Measurements from ENCODE around the gene ZNF814.
"Not testable (repeated sequence)": the region's sequence is repeated elsewhere in the genome, so short reads cannot be mapped to it uniquely, and the experiment has no call there.

The ZNF814 gene

DNA sequence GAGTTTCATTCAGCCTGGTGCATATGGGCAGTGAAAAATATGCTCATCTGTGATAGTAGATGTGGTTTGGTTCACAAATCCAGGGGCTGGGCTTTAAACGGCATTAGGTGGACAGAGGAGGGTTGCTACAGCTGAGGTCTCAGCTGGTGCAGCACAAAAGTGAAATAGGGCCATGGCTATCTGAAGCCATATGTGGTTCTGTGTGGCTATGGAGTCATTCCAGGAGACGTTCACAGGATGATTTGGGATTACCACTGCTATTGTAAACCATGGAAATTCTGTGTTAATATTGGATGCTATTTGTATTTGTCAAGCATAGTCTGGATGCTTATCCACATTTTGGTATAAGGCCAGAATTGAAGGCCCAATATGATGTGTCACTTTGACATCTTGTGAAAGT, 34.7 kb downstream of the ZNF814 start:
- not testable (repeated sequence) for DNase-seq

DNA sequence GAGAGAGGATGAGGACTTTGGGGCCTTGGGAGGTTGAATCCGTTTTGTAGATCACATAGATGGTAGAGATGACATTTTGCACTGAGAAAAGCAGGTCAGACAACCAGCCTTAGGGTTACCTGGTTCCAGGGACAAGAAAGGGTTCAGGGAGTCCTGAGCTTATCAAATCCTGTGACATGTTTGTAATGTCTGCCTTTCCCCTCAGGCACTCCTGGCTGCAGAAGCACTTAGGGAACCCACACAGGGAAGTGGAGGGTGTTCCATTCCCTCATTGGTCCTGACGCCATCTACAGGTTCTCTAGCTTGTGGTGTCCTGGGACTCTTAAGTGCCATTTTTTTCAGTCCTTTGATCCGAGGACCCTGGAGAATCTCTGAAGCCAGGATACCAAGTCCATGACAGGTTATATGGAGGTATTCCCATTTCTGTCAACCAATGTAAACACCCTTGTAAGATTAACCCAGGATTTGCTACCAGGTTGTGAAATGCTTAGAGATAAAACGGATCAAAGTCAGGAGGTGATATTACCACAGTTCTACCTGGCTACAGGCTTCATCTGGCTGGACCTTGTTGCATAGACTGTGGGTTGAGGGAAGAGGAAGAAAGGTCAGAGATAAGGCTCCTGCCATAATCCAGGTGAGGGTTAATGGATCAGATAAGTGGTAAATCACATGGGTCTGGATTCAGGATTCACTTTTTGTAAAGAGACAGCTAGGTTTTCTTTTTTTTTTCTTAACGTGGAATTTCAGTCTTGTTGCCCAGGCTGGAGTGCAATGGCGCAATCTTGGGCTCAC, 36.8 kb downstream of the ZNF814 start:
- DNase-seq: not testable (repeated sequence)

DNA sequence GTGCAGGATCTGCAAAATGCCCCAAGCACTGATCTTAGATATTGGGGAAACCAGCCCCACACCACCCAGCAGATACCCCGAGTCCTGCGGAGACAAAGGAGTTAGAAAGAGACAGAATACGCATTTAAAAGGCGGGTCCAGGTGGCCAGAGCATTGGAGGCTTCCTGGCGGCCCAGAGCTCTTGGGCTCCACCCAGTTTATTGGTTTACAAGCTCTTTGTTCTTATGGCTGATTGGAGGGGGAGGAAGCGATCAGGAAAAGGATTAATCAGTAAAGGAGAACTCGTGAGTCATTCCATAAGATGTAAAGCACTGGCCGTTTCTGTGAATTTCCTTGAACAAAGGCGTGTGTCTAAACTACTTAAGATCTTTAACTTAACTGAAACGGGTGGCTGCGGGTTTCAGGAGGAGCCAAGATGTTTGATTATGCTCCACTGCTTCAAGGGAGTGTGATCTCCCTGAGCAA, 38.3 kb downstream of the ZNF814 start:
- DNase-seq: no peak

DNA sequence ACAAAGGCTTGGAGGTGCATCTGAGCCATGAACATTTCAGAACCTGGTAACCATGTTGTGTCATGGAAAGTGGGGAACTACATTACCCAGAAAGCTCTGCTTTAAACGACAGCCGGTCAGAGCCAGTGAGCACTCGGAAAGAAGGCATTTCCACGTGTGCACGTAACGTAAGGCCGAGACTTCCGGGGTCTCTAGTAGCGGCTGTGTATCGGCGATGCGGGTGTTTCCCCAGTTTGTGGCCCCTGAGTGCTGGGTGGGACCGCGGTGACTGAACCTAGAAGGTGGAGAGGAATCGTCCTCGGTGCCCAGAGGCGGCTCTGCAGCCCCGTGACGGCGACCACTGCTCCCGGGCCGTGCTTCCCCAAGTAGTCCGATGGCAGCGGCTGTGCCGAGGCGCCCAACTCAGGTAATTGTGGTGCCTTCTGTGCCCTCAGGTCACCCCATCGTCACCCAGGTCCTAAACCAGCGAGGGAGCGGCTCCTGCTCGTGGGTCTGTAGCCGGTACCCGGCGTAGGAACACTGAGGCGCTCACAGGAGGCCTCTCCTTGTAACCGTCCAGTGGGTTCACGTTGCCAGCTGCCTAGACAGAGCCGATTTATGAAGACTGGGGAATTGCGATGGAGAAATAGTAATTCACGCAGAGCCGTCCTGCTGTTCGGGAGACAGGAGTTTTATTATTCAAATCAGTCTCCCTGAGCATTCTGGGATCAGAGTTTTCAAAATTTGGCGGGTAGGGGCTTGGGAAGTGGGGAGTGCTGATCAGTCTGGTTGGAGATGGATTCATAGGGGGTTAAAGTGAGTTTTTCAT, 39.0 kb downstream of the ZNF814 start, which contains the start of gene ZNF587:
Gene ZNF587, plus strand, starts transcription at position 194 of the 808 bp plus-strand sequence. Its CDS starts 180 bp downstream, at position 374.
- DNase-seq: peak; percentile 86 to 90

DNA sequence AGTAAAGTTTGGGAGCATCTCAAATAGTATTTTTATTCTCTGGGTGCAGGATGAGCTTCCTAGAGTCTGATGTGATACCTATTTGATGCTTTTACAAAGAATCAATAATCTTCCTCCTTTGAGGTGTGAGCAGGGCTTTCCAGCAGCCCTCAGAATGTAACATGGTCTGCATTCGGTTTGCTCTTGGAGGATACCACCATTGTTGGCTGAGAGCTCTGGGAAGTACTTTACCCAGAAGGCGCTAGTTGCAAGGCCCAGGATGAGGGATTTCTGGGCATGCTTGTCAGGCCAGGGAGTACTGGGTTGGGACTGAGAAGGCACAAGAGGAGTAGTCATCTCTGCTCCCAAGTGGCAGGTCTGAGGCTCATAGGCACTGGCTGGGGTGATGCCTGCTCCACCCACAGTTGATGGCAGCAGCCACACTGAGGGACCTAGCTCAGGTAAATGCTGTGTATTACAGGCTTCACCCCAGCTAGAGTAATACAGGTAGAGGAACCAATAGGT, 39.6 kb downstream of the ZNF814 start:
- DNase-seq: not testable (repeated sequence)

DNA sequence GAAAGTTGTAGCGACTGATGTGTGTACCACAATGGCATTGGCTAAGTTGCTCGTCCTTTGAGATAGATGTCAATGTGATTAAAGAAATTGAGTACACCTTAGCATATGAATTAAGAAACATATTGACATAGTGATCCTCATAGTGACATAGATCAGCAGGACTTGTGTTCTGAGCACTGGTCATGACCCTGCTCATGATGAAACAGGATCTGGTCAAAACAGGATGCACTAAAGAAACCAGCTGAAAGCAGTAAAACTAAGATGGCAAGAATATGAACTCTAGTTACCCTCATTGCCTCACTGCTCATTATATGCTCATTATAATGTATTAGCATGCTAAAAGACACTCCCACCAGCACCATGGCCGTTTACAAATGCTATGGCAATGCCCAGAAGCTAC, 41.7 kb downstream of the ZNF814 start:
- not testable (repeated sequence) for DNase-seq

DNA sequence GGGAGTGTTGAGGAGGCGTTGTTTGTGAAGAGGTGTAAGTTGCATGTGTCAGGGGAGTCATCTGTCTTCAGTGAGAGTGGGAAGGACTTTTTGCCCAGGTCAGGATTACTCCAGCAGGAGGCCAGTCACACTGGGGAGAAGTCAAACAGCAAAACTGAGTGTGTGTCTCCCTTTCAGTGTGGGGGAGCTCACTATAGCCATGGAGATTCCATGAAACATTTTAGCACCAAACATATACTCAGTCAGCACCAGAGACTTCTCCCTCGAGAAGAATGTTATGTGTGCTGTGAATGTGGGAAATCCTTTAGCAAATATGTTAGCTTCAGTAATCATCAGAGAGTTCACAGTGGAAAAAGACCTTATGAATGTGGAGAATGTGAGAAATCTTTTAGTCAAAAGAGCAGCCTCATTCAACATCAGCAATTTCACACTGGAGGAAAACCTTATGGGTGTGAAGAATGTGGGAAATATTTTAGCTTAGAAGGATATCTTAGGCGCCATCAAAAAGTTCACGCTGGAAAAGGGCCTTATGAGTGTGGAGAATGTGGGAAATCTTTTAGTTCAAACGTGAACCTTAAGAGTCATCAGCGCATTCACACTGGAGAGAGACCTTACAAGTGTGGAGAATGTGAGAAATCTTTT, 47.6 kb downstream of the ZNF814 start:
- DNase-seq: no peak

DNA sequence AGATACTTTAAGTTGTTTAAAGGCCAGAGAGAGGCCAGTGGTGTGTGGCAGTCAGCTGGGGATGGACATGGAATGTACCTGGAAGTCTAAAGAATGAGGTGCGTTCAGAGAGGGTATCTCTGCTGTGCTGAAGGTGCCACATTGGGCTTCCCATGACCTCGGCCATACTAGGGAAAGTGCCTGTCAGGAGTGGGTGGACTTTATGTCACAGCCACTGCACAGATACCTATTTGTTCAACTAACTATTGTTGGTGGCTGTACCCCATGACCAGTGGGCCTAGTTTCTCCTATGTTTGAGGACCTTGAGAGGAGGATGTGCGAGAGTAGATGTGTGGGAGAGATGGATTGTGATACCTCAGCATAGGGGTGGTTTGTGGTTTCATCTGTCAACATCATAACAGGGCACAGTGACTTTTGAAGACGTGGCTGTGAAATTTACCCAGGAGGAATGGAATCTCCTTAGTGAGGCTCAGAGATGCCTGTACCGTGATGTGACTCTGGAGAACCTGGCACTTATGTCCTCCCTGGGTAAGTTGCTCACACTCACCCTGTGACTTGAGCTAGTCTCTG, 50.1 kb downstream of the ZNF814 start:
- not testable (repeated sequence) for DNase-seq

DNA sequence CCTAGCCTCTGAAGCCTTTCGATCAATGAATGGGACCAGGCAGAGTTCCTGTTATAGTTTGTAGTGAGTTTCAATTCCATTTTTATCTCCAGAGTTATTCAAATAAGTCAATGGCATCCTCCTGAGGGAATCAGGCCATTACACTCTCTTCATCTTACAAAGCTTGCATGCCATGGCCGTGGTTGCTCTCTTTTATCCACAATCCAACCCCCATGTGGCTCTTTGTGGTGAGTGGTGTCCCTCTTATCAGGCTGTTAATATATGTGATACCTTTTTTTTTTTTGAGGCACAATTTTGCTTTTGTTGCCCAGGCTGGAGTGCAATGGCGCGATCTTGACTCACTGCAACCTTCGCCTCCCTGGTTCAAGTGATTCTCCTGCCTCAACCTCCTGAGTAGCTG, 51.8 kb downstream of the ZNF814 start:
- DNase-seq: not testable (repeated sequence)

DNA sequence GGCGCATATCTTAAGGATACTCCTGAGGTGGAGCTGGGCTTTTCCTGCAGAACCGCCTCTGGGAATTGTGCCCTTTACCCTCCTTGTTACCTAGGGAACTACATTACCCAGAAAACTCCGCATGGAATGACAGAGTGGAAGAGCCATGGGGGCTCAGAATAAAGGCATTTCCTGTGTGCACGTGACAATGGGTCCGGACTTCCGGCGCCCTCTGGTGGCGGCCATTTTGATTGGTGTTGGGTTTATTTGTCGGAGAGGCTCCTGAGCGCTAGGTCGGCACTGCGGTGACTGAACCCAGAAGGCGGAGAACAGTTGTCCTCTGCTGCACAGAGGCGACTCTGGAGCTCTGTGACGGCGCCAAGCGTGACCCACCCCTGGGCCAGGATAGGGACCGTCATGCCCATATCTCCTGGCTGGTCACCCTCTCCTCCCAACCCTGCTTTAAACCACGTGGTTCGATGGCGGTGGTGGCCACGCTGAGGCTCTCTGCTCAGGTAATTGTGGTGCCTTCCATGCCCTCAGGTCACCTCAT, 58.7 kb downstream of the ZNF814 start, which contains the start of gene ZNF587B:
Gene ZNF587B, plus strand, starts transcription at position 229 of the 532 bp plus-strand sequence. Its CDS starts 230 bp downstream, at position 459.
- peak; percentile 24 to 50 for DNase-seq

DNA sequence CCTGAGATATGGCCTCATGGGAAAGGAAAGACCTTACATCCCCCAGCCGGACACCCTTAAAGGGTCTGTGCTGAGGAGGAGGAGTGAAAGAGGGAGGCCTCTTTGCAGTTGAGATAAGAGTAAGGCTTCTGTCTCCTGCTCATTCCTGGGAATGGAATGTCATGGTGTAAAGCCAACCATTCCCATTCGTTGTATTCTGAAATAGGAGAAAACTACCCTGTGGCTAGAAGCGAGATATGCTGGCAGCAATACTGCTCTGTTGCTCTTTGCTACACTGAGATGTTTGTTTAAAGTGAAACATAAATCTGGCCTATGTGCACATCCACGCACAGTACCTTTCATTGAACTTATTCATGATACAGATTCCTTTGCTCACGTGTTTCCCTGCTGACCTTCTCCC, 59.5 kb downstream of the ZNF814 start:
- no peak for DNase-seq

DNA sequence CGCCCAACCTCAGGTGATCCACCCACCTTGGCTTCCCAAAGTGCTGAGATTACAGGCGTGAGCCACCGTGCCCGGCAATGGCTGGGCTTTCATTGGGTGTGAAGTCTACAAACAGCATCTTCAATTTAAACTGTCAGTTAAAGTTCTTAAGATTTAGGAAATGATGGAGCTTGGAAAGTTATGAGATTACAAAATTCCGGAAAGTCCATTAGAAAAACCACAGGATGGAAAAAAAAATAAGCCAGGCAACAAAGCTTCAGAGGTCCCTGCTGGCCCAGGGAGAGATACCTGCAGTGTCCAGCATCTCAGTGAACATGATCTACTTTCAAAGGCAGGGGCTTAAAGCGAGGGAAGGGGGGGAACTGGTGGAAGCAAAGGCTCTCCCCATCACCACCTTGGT, 63.3 kb downstream of the ZNF814 start:
- no peak for DNase-seq

DNA sequence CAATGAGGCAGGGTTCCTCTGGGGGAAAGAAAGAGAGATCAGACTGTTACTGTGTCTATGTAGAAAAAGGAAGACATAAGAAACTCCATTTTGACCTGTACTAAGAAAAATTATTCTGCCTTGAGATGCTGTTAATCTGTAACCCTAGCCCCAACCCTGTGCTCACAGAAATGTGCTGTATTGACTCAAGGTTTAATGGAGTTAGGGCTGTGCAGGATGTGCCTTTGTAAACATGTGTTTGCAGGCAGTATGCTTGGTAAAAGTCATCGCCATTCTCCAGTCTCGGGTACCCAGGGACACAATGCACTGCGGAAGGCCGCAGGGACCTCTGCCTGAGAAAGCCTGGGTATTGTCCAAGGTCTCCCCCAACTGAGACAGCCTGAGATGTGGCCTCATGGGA, 65.2 kb downstream of the ZNF814 start:
- DNase-seq: not testable (repeated sequence)

DNA sequence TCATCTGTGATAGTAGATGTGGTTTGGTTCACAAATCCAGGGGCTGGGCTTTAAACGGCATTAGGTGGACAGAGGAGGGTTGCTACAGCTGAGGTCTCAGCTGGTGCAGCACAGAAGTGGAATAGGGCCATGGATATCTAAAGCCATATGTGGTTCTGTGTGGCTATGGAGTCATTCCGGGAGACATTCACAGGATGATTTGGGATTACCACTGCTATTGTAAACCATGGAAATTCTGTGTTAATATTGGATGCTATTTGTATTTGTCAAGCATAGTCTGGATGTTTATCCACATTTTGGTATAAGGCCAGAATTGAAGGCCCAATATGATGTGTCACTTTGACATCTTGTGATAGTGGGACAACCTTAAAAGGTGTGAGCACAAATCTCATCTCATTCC, 65.7 kb downstream of the ZNF814 start:
- not testable (repeated sequence) for DNase-seq

DNA sequence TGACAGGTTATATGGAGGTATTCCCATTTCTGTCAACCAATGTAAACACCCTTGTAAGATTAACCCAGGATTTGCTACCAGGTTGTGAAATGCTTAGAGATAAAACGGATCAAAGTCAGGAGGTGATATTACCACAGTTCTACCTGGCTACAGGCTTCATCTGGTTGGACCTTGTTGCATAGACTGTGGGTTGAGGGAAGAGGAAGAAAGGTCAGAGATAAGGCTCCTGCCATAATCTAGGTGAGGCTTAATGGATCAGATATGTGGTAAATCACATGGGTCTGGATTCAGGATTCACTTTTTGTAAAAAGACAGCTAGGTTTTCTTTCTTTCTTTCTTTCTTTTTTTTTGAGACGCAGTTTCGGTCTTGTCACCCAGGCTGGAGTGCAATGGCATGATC, 67.3 kb downstream of the ZNF814 start:
- not testable (repeated sequence) for DNase-seq

DNA sequence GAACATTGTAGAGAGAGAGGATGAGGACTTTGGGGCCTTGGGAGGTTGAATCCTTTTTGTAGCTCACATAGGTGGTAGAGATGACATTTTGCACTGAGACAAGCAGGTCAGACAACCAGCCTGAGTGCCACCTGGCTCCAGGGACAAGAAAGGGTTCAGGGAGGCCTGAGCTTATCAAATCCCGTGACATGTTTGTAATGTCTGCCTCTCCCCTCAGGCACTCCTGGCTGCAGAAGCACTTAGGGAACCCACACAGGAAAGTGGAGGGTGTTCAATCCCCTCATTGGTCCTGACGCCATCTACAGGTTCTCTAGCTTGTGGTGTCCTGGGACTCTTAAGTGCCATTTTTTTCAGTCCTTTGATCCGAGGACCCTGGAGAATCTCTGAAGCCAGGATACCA, 67.7 kb downstream of the ZNF814 start:
- not testable (repeated sequence) for DNase-seq

DNA sequence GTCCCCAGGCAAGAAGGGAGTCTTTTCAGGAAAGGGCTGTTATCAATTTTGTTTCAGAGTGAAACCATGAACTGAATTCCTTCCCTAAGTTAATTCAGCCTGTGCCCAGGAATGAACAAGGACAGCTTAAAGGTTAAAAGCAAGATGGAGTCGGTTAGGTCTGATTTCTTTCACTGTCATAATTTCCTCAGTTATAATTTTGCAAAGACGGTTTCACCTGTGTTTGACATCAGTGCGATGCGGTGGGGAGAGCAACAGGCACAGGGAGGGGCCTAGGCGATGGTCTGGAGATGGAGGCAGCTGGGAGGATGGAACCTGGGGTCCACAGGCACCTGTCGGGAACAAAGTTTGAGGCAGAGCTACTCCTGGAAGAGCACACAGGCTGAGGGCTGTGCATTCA, 68.2 kb downstream of the ZNF814 start:
- DNase-seq: no peak

DNA sequence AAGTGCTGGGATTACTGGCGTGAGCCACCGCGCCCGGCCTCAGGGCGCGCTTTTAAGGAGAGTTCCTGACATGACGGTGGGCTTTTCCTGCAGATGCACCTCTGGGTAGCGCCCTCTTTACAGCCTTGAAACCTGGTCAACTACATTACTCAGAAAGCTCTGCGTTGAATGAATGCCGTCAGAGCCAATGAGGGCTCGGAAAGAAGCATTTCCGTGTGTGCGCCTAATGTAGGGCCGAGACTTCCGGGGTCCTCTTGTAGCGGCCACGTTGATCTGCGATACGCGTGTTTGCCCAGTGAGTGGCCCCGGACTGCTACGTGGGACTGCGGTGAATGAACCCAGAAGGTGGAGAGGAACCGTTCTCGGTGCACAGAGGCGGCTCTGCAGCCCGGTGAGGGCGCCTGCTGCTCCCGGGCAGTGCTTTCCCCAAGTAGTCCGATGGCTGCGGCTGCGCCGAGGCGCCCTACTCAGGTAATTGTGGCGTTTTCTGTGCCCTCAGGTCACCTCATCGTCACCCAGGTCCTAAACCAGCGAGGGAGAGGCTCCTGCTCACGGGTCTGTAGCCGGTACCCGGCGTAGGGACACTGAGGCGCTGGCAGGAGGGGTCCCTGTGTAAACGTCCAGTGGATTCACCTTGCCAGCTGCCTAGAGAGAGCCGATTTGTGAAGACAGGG, 69.2 kb downstream of the ZNF814 start:
- peak; percentile 84 to 91 for DNase-seq

DNA sequence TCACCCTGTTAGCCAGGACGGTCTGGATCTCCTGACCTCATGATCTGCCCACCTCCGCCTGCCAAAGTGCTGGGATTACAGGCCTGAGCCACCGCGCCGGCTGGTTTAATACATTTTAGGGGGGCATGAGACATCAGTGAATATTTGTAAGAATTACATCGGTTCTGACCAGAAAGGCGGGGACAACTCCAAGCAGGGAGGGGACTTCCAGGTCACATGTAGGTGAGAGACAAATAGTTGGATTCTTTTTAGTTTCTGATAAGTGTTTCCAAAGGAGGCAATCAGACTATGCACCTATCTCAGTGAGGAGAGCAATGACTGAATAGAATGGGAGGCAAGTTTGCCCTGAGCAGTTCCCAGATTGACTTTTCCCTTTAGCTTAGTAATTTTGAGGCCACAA, 70.5 kb downstream of the ZNF814 start:
- DNase-seq: no peak

DNA sequence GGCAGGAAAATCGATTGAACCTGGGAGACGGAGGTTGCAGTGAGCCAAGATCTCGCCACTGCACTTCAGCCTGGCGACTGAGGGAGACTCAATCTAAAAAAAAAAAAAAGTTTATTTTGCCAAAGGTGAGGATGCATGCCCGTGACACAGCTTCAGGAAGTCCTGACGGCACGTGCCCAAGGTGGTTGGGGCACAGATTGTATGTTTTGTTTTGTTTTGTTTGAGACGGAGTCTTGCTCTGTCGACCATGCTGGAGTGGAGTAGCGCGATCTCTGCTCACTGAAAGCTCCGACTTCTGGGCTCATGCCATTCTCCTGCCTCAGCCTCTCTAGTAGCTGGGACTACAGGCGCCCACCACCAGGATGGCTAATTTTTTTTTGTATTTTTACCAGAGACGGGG, 70.9 kb downstream of the ZNF814 start:
- DNase-seq: no peak

DNA sequence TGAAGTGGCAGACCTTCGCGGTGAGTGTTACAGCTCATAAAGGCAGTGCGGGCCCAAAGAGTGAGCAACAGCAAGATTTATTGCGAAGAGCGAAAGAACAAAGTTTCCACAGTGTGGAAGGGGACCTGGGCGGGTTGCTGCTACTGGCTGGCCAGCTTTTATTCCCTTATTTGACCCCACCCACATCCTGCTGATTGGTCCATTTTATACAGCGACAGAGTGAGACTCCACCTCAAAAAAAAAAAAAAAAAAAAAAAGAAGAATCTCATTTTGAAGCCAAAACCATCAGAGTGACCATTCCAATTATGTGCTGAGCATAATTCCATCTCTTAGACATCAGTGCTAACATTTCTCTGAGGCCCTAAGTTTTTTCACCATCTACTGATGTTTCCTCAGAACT, 72.2 kb downstream of the ZNF814 start:
- no peak for DNase-seq
